Stimulated activated CD4-positive, alpha-beta T cell treated with anti-CD3 and anti-CD28 coated beads, Interleukin-4, amount 100 ng/mL, for 4 hours (primary cell): ENCODE data around the gene LRRC37A3.
"Not testable (repeated sequence)": the region's sequence is repeated elsewhere in the genome, so short reads cannot be mapped to it uniquely, and the experiment has no call there.

ENCODE experiments used
- DNase-seq, 2 experiments: peaks; one replicate each; pipeline ENCODE4 v3.0.0-alpha.2; 2020

The LRRC37A3 gene

DNA sequence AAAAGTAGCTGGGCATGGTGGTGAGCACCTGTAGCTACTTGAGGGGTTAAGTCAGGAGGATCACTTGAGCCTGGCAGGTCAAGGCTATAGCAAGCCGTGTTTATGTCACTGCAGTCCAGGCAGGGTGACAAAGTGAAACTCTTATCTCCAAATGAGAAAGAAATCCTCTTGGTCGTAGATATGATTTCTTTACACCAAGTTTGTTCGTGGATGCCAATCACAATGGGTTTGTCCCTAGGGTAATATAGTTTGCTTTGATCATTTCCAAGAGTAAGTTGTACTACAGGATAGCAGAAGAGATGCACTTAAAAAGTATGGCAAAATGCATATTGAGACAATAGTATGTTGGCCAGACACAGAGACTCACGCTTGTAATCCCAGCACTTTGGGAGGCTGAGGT, 6.0 kb upstream of the LRRC37A3 start:
- not testable (repeated sequence) for DNase-seq

DNA sequence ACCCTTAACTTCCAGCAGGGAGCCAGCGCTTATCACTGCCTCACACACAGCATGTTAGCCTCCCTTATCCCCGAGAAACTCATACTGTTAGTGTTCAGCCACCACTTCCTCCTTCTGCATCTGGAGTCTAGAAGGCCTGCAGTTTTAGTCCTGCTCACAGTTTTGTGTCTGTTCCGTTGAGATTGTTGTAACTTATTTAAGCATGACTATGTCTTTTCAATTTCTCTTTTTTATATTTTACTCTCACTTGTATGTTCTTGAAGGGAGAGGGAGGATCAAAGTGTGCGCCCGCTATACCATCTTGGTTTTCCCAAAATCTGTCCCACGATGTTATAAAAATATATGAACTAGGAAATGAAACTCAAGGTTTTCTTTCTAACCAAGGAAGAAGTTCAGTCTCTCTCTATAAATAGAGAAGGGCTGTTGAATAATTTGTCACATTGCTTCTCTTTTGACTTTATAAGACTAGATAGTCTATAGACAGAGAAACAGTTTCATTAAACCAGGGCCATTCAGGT, 3.8 kb upstream of the LRRC37A3 start:
- DNase-seq = not testable (repeated sequence)

- no peak for DNase-seq
Observed at GRCh38 chr17:64920419-64921172, 1.3 kb upstream of the LRRC37A3 start.

- no peak for DNase-seq
Observed at GRCh38 chr17:64920026-64920418, 744 bp upstream of the LRRC37A3 start.

DNA sequence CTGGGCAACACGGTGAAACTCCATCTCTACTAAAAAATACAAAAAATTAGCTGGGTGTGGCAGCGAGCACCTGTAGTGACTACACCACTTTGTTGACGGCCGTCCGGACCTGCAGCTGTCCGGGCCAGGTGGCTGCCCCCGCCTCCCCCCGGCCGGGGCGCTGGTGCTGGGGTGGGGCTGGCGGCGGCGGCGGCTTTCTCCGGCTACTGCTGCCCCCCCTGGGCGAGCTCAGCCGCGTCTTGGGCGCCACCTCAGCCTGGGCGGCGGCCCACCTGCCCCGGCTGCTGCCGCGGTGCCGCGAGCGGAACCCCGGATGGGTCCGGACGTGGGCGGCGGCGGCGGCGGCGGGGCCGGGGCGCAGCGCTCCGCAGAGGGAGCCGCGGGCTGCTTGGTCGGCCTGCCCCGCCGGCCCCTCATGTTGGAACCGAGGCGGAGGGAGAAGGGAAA, 413 bp downstream of the LRRC37A3 start:
- peak in 1 of 2 experiments; percentile 34 for DNase-seq

GRCh38 chr17:64917540-64917939, 1.7 kb downstream of the LRRC37A3 start:
- DNase-seq = not testable (repeated sequence)

GRCh38 chr17:64915244-64915643, 4.0 kb downstream of the LRRC37A3 start:
- DNase-seq = not testable (repeated sequence)

- not testable (repeated sequence) for DNase-seq
Observed at GRCh38 chr17:64910191-64910514, 9.1 kb downstream of the LRRC37A3 start.

DNA sequence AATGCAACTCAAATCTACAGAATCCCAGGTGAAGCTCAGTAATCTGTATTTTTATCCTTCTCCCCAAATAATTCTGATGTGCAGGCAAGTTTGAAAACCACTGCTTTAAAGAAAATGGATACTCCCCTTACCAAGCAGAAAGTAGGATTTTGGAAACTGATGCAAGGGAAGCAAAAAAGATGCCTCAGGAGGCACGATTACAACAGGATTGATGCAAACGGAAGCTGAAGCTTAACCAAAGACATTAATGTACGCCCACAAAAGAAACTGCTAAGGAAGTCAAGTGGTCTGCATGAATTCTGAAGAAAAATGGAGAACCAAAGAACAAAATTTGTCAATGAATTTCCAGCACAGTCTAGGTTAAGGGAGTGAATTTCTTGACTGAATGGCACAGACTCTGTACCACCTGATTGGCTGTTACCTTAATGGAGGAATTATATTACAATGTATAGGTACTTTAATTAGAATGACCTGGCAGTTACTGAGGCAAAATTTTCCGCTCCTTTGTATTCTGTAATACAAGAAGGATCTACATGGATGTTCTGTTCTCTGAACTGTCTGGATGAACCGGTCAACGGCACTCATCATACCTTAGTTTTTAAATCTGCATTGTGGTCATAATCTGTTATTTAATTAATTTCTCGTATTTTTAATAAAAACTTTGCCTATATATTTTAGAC, 9.6 kb downstream of the LRRC37A3 start:
- DNase-seq = not testable (repeated sequence)

DNA sequence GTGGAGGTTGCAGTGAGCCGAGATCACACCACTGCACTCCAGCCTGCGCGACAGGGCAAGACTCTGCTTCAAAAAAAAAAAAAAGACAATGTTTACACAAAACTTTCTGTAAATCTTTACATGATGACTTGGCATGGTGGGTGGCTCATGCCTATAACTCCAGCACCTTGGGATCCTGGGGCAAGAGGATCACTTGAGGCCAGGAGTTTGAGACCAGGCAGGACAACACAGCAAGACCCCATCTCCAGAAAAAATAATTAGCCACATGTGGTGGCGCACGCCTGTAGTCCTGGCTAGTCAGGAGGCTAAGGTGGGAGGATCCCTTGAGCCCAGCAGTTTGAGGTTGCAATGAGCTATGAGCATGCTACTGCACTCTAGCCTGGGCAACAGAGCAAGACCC, 15.2 kb downstream of the LRRC37A3 start:
- not testable (repeated sequence) for DNase-seq

DNA sequence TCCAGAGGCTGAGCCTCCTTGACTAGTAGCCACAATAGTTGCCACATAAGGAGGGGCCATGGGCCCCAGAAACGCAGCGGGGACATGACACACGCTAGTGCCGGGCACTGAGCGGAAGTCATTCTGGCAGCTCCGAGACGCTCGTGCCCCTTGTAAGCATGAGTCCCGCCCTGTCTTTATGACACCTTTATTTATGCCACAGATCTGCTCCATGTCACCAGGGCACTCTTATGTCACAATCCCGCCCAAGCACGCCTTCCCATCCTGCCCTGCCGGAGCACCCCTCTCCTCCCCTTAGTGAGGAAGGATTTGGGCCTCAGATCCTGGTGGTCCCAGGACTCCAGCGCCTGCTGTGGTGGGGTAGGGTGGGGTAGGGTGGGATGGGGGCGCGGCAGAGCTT, 22.1 kb downstream of the LRRC37A3 start:
- not testable (repeated sequence) for DNase-seq

GRCh38 chr17:64874210-64874609, 45.1 kb downstream of the LRRC37A3 start:
- DNase-seq = not testable (repeated sequence)

DNA sequence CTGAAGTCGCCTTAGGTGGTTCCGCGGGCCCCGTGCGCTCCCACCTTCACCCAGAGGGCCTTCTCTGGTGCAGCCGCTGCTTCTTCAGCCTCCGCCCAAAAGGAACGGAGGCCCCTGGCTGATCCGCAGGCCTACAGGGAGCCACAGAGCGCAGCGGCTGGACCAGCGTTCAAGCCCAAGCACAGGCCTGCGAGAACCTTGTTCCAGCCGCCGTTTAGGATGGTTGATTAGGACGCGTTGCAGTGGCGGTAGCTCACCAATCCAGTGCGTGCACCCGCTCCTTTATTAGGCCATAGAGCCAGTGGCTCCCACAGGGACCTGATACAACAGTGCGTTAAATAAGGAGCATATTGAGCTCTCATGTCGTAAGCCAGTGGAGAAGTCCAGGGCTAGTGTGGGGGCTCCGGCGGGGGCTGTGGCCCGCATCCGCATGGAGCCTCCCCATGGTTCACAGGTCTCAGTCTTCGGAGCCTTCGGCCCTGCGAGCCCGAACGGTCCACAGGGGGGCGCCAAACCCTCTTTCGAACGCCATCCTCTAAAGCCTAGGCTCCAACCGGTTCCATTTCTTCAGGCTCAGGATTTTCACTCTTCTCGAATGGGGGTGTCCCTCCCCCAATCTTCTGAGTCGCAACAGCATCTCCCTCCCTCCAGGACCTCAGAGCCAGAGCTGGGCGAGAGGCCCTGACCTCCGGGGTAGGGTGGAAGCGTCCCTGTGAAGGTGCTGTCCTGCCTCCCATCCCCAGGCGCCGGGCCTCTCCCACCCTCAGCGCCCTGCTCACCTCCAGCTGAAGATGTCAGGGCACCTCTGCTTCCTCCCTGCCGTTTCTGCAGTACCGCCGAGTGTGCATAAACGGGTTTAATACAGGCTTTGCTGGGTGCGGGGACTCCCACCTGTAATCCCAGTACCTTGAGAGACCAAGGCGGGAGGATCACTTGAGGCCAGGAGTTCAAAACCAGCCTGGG, 71.5 kb downstream of the LRRC37A3 start:
- peak; percentile 60 to 78 for DNase-seq

DNA sequence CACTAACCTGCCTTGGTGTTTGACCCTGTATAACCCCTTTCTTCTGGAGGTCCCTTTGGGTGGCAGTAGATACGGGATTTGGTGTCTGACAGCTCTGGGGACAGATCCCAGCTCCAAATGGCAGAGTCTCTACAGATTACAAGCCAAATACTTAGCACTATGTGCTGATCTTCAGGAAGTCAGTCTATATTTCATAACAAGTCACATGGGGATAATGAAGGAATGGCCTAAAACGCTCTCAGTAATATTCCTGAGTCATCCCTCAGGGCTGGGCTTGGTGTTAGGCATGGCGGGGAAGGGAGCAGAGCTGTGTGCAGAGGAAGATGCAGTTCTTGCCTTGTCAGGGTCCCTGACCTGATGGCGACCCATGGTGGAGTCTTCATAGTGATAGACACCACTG, 72.4 kb downstream of the LRRC37A3 start:
- not testable (repeated sequence) for DNase-seq

GRCh38 chr17:64843918-64844317, 75.4 kb downstream of the LRRC37A3 start:
- not testable (repeated sequence) for DNase-seq

- not testable (repeated sequence) for DNase-seq
Observed at GRCh38 chr17:64842900-64843299, 76.4 kb downstream of the LRRC37A3 start.

- not testable (repeated sequence) for DNase-seq
Observed at GRCh38 chr17:64840960-64841359, 78.3 kb downstream of the LRRC37A3 start.

DNA sequence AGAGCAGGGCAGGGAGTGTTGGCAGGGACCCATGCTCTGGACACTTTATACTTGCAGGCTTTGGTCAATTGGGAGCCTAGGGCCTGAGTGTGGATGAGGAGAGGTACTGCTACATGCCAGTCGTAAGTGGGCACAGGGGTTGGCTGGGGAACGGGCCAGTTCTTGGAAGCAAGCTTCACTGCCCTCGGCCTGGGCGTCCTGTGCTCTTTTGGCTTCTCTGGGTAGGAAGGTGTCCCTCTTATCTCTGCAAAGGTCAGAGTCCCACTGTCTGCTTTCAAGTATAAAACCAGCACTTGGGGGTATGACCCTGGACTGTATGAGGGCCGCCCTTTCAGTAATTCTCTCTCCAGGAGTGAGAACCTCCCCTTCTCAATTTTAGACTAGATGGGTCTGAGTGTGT, 80.8 kb downstream of the LRRC37A3 start:
- DNase-seq = not testable (repeated sequence)

DNA sequence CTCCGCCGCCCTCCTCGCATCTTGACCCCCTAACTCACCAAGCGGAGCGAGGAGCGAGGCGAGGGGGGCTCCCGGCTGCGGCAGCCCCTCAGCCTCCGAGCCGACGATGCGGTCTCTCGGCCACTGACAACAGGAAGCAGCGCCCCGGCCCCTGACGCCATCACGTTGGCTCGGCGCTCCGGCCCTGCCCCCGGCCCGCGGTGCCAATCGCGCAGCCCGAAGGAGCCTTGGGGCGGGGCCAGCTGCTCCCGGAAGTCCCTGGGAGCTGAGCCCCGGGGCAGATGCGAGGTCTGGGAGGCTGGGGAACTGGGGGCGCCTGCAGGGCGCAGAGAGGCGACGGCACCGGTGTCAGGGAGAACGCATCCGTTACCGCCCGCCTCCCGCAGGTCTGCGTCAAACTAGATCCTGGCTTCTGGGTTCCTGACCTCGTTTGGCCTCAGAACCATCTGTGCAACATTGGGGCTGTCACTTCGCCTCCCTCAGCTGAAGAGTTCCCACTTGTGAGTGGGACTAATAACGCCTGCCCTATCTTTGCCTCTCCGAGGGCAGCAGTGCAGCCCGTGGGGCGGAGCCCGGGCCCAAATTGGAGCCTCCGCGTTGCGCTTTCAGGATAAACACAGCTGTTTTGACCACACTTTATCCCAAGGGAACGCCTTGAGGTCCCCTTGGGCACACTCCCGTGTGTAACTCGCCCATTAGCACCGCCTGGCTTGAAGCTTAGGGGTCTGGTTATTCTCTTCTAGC, 82.1 kb downstream of the LRRC37A3 start:
- peak; percentile 79 to 80 for DNase-seq

GRCh38 chr17:64836623-64837017, 82.7 kb downstream of the LRRC37A3 start:
- peak in 1 of 2 experiments; percentile 5 for DNase-seq

DNA sequence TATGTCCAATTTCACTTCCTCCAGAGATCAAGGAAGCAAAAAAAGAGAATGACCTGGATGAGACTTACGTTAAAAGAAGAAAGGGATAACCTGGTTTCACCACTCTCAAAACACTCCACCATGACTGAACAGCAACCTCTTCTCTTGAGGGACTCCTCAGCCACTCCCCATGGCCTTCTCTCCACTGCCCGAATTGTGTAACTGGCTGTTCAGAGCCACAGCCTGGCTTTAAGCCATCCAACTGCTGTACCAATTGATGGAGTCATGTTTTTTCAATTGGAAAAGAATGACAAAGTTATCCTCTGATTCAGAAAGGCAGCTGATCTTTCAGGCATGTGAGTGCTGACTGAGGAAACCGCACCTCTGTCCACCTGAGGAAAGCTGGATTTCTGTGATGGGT, 85.2 kb downstream of the LRRC37A3 start:
- not testable (repeated sequence) for DNase-seq

DNA sequence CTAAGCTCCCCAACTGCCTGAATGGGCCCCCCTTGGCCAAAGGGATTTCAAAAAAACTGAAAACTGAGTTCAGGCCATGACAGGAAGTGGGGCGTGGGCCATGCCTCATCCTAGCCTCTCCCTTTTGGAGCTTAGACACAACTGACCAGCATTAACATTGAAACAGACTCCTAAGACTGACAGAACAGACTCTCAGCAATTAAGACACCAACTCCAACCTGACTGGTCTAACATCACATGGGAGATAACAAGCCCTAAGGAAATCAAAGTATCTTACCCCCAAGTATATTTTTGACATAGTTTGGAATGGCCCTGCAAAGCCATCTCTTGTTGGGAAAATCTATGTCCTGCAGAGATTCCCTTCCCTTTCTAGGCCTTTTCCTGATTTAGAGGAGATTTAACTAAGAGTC, 88.6 kb downstream of the LRRC37A3 start:
- not testable (repeated sequence) for DNase-seq
